ENCODE data around the gene CEL.
A peak's percentile ranks its signal among the peaks of the same experiment; 100 is the strongest.

The CEL gene

DNA sequence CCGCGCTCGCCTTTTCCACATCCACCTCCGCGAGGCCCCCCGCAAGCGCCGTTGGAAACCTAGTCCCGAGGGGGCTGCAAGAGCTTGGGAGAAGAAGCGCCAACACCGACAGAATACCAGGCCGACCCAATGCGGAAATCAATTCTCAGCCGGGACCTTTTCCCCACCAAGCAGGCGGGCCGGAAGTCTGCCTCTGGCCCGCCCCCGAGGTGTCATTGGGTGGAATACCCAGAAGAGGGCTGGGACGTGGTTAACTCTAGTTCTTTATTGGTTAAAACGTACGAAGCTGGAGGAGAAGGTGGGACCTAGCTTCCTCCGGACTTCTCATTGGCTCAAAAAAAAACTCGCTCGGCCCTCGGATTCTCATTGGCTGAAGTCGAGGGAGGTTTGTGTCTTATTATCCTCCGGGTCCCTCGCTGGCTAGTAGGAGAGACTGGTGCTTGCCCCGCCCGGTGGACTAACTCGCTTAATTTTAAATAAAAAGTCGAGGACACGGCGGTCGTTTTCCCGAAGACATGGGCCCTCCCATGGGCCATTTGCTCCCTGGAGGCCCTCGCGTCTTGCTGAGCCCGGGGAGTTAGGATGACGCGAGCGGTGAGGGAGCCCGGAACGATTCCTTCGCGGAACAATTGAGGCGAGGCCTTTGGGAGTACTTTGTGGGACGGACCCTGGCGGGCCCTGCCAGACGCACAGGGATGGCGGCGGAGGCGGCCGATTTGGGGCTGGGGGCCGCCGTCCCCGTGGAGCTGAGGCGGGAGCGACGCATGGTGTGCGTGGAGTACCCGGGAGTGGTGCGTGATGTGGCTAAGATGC, 31.3 kb upstream of the CEL start, which contains the start of gene GTF3C5 (continued):
- 0 out of 2 replicates have a peak, but pooled peaks have one; percentile 12 for TF ChIP-seq ZNF704 (tag by site-specific recombination; IDR thresholded peaks at IDR 0.05)
- peak; percentile 54 for TF ChIP-seq ZFHX2 (tag by site-specific recombination; conservative IDR thresholded peaks at IDR 0.05)
- 0 out of 2 replicates have a peak, but pooled peaks have one; percentile 48 for TF ChIP-seq ZNF488 (tag by site-specific recombination; IDR thresholded peaks at IDR 0.05)
- no peak for TF ChIP-seq HOXA7 (CRISPR knock-in tag; IDR thresholded peaks at IDR 0.05; ENCODE audit: borderline replicate concordance)
- TF ChIP-seq ZNF701 (tag by site-specific recombination; IDR thresholded peaks at IDR 0.05), result no peak
- peak; percentile 74 for TF ChIP-seq ZSCAN4 (tag by site-specific recombination; IDR thresholded peaks at IDR 0.05)
- TF ChIP-seq MZF1 (tag by site-specific recombination; IDR thresholded peaks at IDR 0.05; ENCODE audit: borderline replicate concordance), result peak; percentile 60; the same call in 1 of the 2 replicates
- TF ChIP-seq ZNF555 (tag by site-specific recombination; conservative IDR thresholded peaks at IDR 0.05), result no peak
- TF ChIP-seq ZNF747 (tag by site-specific recombination; IDR thresholded peaks at IDR 0.05), result no peak
- peak; percentile 49; the same call in 1 of the 2 replicates for TF ChIP-seq ZNF174 (tag by site-specific recombination; IDR thresholded peaks at IDR 0.05)
- peak; percentile 97 for TF ChIP-seq ZNF148 (tag by site-specific recombination; IDR thresholded peaks at IDR 0.05; ENCODE audit: borderline replicate concordance)
- peak; percentile 56; the same call in 1 of the 2 replicates for TF ChIP-seq ZEB2 (tag by site-specific recombination; IDR thresholded peaks at IDR 0.05)
- TF ChIP-seq, protein P1, sequence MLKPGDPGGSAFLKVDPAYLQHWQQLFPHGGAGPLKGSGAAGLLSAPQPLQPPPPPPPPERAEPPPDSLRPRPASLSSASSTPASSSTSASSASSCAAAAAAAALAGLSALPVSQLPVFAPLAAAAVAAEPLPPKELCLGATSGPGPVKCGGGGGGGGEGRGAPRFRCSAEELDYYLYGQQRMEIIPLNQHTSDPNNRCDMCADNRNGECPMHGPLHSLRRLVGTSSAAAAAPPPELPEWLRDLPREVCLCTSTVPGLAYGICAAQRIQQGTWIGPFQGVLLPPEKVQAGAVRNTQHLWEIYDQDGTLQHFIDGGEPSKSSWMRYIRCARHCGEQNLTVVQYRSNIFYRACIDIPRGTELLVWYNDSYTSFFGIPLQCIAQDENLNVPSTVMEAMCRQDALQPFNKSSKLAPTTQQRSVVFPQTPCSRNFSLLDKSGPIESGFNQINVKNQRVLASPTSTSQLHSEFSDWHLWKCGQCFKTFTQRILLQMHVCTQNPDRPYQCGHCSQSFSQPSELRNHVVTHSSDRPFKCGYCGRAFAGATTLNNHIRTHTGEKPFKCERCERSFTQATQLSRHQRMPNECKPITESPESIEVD (tag by site-specific recombination; IDR thresholded peaks at IDR 0.05), result 0 out of 2 replicates have a peak, but pooled peaks have one; percentile 15
- peak; percentile 52 for TF ChIP-seq EGR2 (tag by site-specific recombination; IDR thresholded peaks at IDR 0.05; ENCODE audit: low read depth)
- TF ChIP-seq PRDM2 (tag by site-specific recombination; IDR thresholded peaks at IDR 0.05; ENCODE audit: borderline replicate concordance), result peak; percentile 95; the same call in 1 of the 2 replicates
- TF ChIP-seq, protein P2, sequence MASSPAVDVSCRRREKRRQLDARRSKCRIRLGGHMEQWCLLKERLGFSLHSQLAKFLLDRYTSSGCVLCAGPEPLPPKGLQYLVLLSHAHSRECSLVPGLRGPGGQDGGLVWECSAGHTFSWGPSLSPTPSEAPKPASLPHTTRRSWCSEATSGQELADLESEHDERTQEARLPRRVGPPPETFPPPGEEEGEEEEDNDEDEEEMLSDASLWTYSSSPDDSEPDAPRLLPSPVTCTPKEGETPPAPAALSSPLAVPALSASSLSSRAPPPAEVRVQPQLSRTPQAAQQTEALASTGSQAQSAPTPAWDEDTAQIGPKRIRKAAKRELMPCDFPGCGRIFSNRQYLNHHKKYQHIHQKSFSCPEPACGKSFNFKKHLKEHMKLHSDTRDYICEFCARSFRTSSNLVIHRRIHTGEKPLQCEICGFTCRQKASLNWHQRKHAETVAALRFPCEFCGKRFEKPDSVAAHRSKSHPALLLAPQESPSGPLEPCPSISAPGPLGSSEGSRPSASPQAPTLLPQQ (tag by site-specific recombination; IDR thresholded peaks at IDR 0.05), result peak; percentile 98
- TF ChIP-seq KLF10 (tag by site-specific recombination; IDR thresholded peaks at IDR 0.05), result peak; percentile 77
- TF ChIP-seq, protein P3, sequence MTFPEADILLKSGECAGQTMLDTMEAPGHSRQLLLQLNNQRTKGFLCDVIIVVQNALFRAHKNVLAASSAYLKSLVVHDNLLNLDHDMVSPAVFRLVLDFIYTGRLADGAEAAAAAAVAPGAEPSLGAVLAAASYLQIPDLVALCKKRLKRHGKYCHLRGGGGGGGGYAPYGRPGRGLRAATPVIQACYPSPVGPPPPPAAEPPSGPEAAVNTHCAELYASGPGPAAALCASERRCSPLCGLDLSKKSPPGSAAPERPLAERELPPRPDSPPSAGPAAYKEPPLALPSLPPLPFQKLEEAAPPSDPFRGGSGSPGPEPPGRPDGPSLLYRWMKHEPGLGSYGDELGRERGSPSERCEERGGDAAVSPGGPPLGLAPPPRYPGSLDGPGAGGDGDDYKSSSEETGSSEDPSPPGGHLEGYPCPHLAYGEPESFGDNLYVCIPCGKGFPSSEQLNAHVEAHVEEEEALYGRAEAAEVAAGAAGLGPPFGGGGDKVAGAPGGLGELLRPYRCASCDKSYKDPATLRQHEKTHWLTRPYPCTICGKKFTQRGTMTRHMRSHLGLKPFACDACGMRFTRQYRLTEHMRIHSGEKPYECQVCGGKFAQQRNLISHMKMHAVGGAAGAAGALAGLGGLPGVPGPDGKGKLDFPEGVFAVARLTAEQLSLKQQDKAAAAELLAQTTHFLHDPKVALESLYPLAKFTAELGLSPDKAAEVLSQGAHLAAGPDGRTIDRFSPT (tag by site-specific recombination; IDR thresholded peaks at IDR 0.05), result no peak
- TF ChIP-seq KLF1 (tag by site-specific recombination; IDR thresholded peaks at IDR 0.05), result peak; percentile 63

Data from HEK293 (cell line).